ENCODE data around the gene MBD3.

Gene MBD3

DNA sequence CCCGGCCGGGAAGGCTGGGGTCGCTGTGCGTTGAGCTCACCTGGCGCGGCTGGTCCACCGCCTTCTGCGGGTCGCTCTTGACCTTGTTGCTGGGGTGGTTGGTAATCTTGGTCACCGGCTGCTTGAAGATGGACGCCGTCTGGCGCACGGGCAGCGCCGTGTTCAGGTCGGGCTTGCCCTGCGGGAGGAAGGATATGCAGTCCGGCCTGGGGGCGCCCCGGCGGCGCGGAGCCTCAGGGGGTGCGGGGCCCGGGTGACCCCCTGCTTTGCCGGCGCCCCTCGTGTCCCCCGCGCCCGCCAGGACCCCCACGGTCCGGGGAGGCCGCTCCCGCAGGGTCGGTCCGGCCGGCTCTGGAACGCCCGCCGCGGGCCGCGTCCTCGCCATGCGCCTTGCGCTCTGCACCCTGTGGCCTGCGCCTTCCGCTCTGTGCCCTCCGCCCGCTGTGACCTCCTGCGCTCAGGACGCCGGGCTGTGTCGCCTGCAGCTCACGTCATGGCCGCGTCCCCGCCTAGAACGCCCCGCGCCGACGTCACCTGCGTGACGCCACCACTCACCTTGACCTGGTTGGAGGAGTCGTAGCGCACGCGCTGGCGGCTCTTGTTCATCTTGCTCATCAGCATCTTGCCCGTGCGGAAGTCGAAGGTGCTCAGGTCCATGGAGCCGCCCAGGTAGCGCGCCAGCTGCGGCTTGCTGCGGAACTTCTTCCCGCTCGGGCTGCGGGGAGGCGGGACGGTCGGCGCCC is 8.0 kb downstream of the MBD3 start:
- H3K9ac ChIP-seq (ENCODE audit: low read length): no peak overlapping the region
- H3K4me3 ChIP-seq (ENCODE audit: low read length): no peak overlapping the region
- TF ChIP-seq, protein P1, sequence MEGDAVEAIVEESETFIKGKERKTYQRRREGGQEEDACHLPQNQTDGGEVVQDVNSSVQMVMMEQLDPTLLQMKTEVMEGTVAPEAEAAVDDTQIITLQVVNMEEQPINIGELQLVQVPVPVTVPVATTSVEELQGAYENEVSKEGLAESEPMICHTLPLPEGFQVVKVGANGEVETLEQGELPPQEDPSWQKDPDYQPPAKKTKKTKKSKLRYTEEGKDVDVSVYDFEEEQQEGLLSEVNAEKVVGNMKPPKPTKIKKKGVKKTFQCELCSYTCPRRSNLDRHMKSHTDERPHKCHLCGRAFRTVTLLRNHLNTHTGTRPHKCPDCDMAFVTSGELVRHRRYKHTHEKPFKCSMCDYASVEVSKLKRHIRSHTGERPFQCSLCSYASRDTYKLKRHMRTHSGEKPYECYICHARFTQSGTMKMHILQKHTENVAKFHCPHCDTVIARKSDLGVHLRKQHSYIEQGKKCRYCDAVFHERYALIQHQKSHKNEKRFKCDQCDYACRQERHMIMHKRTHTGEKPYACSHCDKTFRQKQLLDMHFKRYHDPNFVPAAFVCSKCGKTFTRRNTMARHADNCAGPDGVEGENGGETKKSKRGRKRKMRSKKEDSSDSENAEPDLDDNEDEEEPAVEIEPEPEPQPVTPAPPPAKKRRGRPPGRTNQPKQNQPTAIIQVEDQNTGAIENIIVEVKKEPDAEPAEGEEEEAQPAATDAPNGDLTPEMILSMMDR (IDR thresholded peaks at IDR 0.05; ENCODE audit: low read depth, low read length): no peak
- no peak for TF ChIP-seq EZH2phosphoT487 (IDR thresholded peaks at IDR 0.05; ENCODE audit: low read depth)
- H3K27ac ChIP-seq (ENCODE audit: low read length): no peak overlapping the region
- peaks cover 51% of the 10 kb centered on the region for H3K36me3 ChIP-seq (replicated peaks; ENCODE audit: low read depth, low read length)
- no peak overlapping the region for H2AFZ ChIP-seq (ENCODE audit: low read depth, low read length)
- peaks cover 12% of the 10 kb centered on the region; the same call in 1 of the 2 replicates for H4K20me1 ChIP-seq (ENCODE audit: insufficient read depth, low read length)
- H3K4me1 ChIP-seq (ENCODE audit: low read length): no peaks in the 10 kb centered on the region
- no peaks in the 10 kb centered on the region for H3K9me3 ChIP-seq (ENCODE audit: insufficient read depth, low read length)
- no peaks in the 10 kb centered on the region for H3K27me3 ChIP-seq (ENCODE audit: low read depth, low read length)
- H3K4me2 ChIP-seq (ENCODE audit: low read length): no peak overlapping the region
- peaks cover 52% of the 10 kb centered on the region for H3K79me2 ChIP-seq (ENCODE audit: low read length)

DNA sequence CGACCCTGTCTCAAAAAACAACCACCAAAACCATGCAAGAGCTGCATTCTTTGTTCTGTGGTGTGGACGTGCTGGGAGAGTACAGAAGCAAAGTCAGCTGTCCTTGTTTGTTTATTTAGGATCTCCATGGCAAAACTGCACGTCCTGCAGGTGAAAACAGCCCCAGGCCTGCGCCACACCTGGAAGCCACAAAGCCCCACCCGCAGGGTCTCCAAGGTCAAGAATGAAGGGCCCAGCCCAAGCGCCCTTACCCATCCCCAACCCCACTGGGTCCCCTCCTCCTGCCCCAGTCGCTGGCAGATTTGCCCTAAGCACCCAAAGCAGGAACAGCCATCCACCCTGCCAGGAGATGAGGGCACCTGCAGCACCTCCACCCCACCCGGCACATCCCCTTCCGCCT is 10.5 kb downstream of the MBD3 start:
- Histone ChIP-seq H3K4me2 (ENCODE audit: low read length) (no peak overlapping the region), H3K4me3 (ENCODE audit: low read length) (no peak overlapping the region), H3K36me3 (replicated peaks; ENCODE audit: low read depth, low read length) (peaks cover 66% of the 10 kb centered on the region), H3K79me2 (ENCODE audit: low read length) (peaks cover 28% of the 10 kb centered on the region), H3K27me3 (ENCODE audit: low read depth, low read length) (no peaks in the 10 kb centered on the region), H3K4me1 (ENCODE audit: low read length) (no peaks in the 10 kb centered on the region), H3K9ac (ENCODE audit: low read length) (no peak overlapping the region), H2AFZ (ENCODE audit: low read depth, low read length) (no peak overlapping the region), H3K27ac (ENCODE audit: low read length) (no peak overlapping the region), H4K20me1 (ENCODE audit: insufficient read depth, low read length) (peaks cover 10% of the 10 kb centered on the region; the same call in 1 of the 2 replicates), H3K9me3 (ENCODE audit: insufficient read depth, low read length) (no peaks in the 10 kb centered on the region)
- TF ChIP-seq, protein P1 (IDR thresholded peaks at IDR 0.05; ENCODE audit: low read depth, low read length): no peak
- TF ChIP-seq EZH2phosphoT487 (IDR thresholded peaks at IDR 0.05; ENCODE audit: low read depth): no peak

DNA sequence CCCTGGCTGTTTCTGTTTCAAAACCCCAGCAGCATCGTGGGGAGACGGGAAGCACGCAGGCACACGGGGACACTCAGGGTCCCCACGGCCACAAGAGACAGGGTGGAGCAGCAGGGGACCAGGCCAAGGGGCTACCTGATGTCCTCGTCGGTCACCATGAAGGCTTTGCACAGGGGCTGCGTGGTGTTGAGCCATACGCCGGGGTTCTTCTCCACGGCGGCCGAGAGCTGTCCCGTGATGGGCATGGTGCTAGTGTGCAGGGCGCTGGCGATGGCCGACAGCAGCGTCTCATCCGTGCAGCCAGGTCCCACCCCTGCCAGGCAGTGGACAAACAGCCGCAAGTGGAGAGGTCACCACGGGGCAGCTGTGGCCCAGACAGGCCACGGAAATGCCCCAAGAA is 11.7 kb downstream of the MBD3 start:
- Histone ChIP-seq H3K27me3 (ENCODE audit: low read depth, low read length) (no peaks in the 10 kb centered on the region), H3K79me2 (ENCODE audit: low read length) (peaks cover 19% of the 10 kb centered on the region), H4K20me1 (ENCODE audit: insufficient read depth, low read length) (peaks cover 6% of the 10 kb centered on the region; the same call in 1 of the 2 replicates), H3K4me1 (ENCODE audit: low read length) (no peaks in the 10 kb centered on the region), H3K4me2 (ENCODE audit: low read length) (no peak overlapping the region), H3K36me3 (replicated peaks; ENCODE audit: low read depth, low read length) (peaks cover 63% of the 10 kb centered on the region), H3K4me3 (ENCODE audit: low read length) (no peak overlapping the region), H2AFZ (ENCODE audit: low read depth, low read length) (no peak overlapping the region), H3K9me3 (ENCODE audit: insufficient read depth, low read length) (no peaks in the 10 kb centered on the region), H3K27ac (ENCODE audit: low read length) (no peak overlapping the region), H3K9ac (ENCODE audit: low read length) (no peak overlapping the region)
- TF ChIP-seq, protein P1 (IDR thresholded peaks at IDR 0.05; ENCODE audit: low read depth, low read length): no peak
- TF ChIP-seq EZH2phosphoT487 (IDR thresholded peaks at IDR 0.05; ENCODE audit: low read depth): no peak

DNA sequence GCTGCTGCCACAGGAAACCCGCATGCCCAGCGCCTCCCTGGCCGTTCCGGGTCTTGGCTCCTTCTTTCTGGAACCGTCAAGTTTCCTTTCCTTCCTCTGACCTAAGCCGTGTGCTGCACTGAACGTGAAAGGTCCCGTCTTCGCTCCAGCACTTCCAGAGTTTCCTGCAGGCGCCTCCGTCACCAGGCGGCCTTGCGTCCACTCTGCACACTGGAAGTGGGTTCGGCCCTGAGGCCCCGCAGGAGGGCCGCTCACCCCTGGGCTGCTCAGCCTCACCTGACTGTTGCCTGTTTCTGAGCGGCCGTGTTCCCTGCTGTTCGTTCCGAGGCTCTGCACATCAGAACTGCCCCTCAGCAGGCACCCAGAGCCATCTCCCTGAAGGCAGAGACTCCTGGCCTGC is 12.3 kb downstream of the MBD3 start:
- TF ChIP-seq, protein P1 (IDR thresholded peaks at IDR 0.05; ENCODE audit: low read depth, low read length): no peak
- no peak for TF ChIP-seq EZH2phosphoT487 (IDR thresholded peaks at IDR 0.05; ENCODE audit: low read depth)
- Histone ChIP-seq H3K79me2 (ENCODE audit: low read length) (peaks cover 14% of the 10 kb centered on the region), H3K4me1 (ENCODE audit: low read length) (no peaks in the 10 kb centered on the region), H2AFZ (ENCODE audit: low read depth, low read length) (no peak overlapping the region), H3K27me3 (ENCODE audit: low read depth, low read length) (no peaks in the 10 kb centered on the region), H3K4me2 (ENCODE audit: low read length) (no peak overlapping the region), H3K9me3 (ENCODE audit: insufficient read depth, low read length) (no peaks in the 10 kb centered on the region), H3K4me3 (ENCODE audit: low read length) (no peak overlapping the region), H3K9ac (ENCODE audit: low read length) (no peak overlapping the region), H3K36me3 (replicated peaks; ENCODE audit: low read depth, low read length) (peaks cover 57% of the 10 kb centered on the region), H4K20me1 (ENCODE audit: insufficient read depth, low read length) (peaks cover under 1% of the 10 kb centered on the region; the same call in 1 of the 2 replicates), H3K27ac (ENCODE audit: low read length) (no peak overlapping the region)

Data from OCI-LY3 (cell line).